Esophagus squamous epithelium (tissue), 5 donors: ENCODE measurements around the gene FOXR1. TPM values are rescaled to one million over a fixed set of nuclear protein-coding genes. Genes with fewer than 3 reads are reported as not detected.

Source experiments
- DNase-seq: peaks from one replicate; lab custom pipeline; 2025; lab: John Stamatoyannopoulos, UW
- H3K27ac ChIP-seq, 4 donors: fragments of 200-600 bp; sonication (generic); one replicate each; pipeline ENCODE4 v1.5.1; 2016 to 2019; ENCODE audit warnings: mild to moderate bottlenecking in 1 of 4
- H3K27me3 ChIP-seq, 4 donors: fragments of 200-600 bp; sonication (generic); 1 replicate in 3 of 4; 2 replicates in 1 of 4; pipeline versions ENCODE4 v1.5.1 to v1.6.0; 2017 to 2021; ENCODE audit warnings: antibody characterized with exemption in 1 of 4
- H3K36me3 ChIP-seq, 3 donors: fragments of 200-600 bp; sonication (generic); one replicate each; pipeline ENCODE4 v1.5.1; 2016 to 2019
- H3K4me1 ChIP-seq, 3 donors: fragments of 200-600 bp; sonication (generic); one replicate each; pipeline ENCODE4 v1.5.1; 2017 to 2019
- H3K4me3 ChIP-seq, 4 donors: fragments of 200-600 bp; sonication (generic); 1 replicate in 3 of 4; 2 replicates in 1 of 4; pipeline ENCODE4 v1.5.1; 2016 to 2019; ENCODE audit warnings: mild to moderate bottlenecking in 2 of 4, moderate library complexity in 1 of 4
- H3K9me3 ChIP-seq, 3 donors: fragments of 200-600 bp; sonication (generic); one replicate each; pipeline ENCODE4 v1.5.1; 2016 to 2019
- POLR2A ChIP-seq, 4 donors: fragments of 450-650 bp; IDR thresholded peaks; one replicate each; pipeline ENCODE4 v1.6.1; 2017; ENCODE audit warnings: antibody characterized with exemption in 4 of 4, mild to moderate bottlenecking in 4 of 4, moderate library complexity in 3 of 4
- WGBS, 2 donors: methylation state at CpG; one replicate each; pipeline ENCODE4 v1.1.5; 2018; 5-methylcytosine and 5-hydroxymethylcytosine counted together
- intact Hi-C: fragments of 100-400 bp; cut with DNase I; formaldehyde crosslinking; loops from one replicate; pipeline ENCODE4 v1.15.0; 2022
- total RNA-seq, 4 donors: library from RNA; depleted of rRNA; stranded (reverse); fragments of >200 nt; gene quantifications; one replicate each; pipeline ENCODE4 v1.1.0, GENCODE V29; 2016
- TF ChIP-seq, protein P1 (sequence below), 6 experiments: fragments of 450-650 bp in 4 of 6; fragments of 200-600 bp in 2 of 6; sonication (generic) in 2 of 6; IDR thresholded peaks; one replicate each; pipeline ENCODE4 v1.5.1; 2016 to 2019; ENCODE audit warnings: antibody characterized with exemption in 6 of 6, mild to moderate bottlenecking in 4 of 6, moderate library complexity in 4 of 6
- donor health status: DM: yes; HTN: yes; CAD: no.

The FOXR1 gene
- not detected for total RNA-seq

DNA sequence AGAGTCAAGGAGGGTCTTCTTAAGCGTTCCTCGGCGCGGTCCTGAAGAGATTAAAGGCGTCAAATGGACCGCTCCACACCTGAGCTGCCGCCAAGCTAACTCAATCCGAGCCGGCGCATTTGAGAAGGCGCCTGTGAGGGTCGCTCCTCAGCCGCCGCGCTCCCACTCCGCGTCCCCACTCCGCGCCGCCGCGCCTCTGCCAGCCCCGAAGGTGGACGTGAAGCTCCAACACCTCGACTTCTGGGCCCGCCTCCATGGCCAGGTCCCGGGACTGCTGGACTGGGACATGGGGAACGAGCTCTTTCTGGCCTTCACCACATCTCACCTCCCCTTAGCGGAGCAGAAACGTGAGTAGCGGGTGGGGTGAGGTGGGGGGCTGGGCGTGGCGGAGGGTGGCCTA, at the start of gene FOXR1:
Gene FOXR1, plus strand, starts transcription at position 116 of the 400 bp plus-strand sequence. Its CDS starts 171 bp downstream, at position 287.
- no peaks in the 10 kb centered on the region for H3K36me3 ChIP-seq
- DNase-seq, result no peak
- no peak within 1 kb of the TSS for H3K27ac ChIP-seq
- H3K4me3 ChIP-seq, result no peak within 1 kb of the TSS
- H3K9me3 ChIP-seq, result no peaks in the 10 kb centered on the region
- intact Hi-C loops, result no loop called here
- H3K27me3 ChIP-seq, result peaks cover 0 to 15% (median 0%) of the 10 kb centered on the region in 4 donors
- no peaks in the 10 kb centered on the region for H3K4me1 ChIP-seq
- 31 to 58% methylated on average over 4 to 25 of the region's 33 CpGs for WGBS, 2 donors
- TF ChIP-seq, protein P1, sequence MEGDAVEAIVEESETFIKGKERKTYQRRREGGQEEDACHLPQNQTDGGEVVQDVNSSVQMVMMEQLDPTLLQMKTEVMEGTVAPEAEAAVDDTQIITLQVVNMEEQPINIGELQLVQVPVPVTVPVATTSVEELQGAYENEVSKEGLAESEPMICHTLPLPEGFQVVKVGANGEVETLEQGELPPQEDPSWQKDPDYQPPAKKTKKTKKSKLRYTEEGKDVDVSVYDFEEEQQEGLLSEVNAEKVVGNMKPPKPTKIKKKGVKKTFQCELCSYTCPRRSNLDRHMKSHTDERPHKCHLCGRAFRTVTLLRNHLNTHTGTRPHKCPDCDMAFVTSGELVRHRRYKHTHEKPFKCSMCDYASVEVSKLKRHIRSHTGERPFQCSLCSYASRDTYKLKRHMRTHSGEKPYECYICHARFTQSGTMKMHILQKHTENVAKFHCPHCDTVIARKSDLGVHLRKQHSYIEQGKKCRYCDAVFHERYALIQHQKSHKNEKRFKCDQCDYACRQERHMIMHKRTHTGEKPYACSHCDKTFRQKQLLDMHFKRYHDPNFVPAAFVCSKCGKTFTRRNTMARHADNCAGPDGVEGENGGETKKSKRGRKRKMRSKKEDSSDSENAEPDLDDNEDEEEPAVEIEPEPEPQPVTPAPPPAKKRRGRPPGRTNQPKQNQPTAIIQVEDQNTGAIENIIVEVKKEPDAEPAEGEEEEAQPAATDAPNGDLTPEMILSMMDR (IDR thresholded peaks at IDR 0.05), result no peak

DNA sequence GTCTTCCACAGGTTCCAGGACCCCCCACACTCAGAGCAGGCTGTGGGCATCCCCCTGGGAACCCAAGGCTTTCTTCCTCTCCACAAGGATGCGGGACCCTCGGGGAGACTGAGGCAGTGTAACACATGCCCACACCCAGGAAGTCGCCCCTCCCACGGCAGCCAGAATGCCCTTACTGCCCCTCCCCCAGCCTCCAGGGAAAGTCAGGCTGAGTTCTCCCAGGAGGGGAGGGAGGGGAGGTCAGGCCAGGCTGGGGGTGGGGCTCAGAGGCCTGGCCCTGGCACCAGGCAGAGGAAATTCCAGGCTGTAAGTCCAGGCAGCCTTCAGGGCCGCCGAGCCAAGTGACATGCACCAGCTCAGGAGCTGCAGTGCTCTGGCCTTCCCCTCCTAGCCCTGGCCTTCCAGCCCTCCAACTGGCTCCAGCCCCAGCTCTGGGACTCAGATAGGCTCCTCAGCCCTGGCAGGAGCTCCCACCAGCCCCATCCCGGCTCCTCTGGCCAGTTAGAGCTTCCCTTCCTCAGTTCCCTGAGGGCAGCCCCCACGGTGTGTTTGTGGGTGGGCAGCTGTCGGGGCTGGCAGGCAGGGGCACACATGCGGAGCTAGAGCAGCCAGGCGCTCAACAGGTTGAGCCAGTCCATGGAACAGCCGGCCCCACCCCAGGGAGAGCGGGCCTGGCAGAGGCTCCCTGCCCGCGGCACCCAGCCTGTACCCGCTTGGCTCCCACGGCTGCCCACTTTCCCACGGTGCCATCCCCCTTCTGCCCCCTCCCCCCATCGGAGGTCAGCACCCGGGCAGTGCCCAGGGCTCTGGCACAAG, 49.4 kb upstream of the FOXR1 start:
- H3K27ac ChIP-seq, result peak overlapping the region; percentile 95 to 100 (median 98)
- H3K4me1 ChIP-seq, result peaks cover 75 to 88% (median 84%) of the 10 kb centered on the region in 3 donors
- intact Hi-C loops, result no loop called here
- no peaks in the 10 kb centered on the region for H3K9me3 ChIP-seq
- H3K36me3 ChIP-seq, result no peaks in the 10 kb centered on the region
- WGBS, 2 donors, result 0% methylated on average over 2 of the region's 20 CpGs; no CpG with 5 or more reads in 1 of the 2 donors
- DNase-seq, result no peak
- H3K4me3 ChIP-seq, result peak overlapping the region; percentile 78 to 92 (median 90)
- no peaks in the 10 kb centered on the region for H3K27me3 ChIP-seq
- peak in 2 of 4 donors; percentile 37 to 64 for TF ChIP-seq POLR2A (IDR thresholded peaks at IDR 0.05)
- TF ChIP-seq, protein P1 (IDR thresholded peaks at IDR 0.05), result no peak

- H3K27ac ChIP-seq, result peak overlapping the region; percentile 95 to 100 (median 98)
- H3K9me3 ChIP-seq, result no peaks in the 10 kb centered on the region
- intact Hi-C loops, result no loop called here
- H3K27me3 ChIP-seq, result no peaks in the 10 kb centered on the region
- H3K4me1 ChIP-seq, result peaks cover 74 to 88% (median 83%) of the 10 kb centered on the region in 3 donors
- TF ChIP-seq, protein P1 (IDR thresholded peaks at IDR 0.05), result no peak
- TF ChIP-seq POLR2A (IDR thresholded peaks at IDR 0.05), result no peak
- H3K4me3 ChIP-seq, result peak overlapping the region; percentile 78 to 92 (median 90)
- H3K36me3 ChIP-seq, result no peaks in the 10 kb centered on the region
- 30 to 31% methylated on average over 3 to 8 of the region's 9 CpGs for WGBS, 2 donors
- DNase-seq, result no peak
These were observed 48.6 kb upstream of the FOXR1 start for GRCh38 chr11:118922745-118923627.

GRCh38 chr11:118923721-118924587, 47.6 kb upstream of the FOXR1 start:
- DNase-seq, result no peak
- TF ChIP-seq POLR2A (IDR thresholded peaks at IDR 0.05), result peak in 1 of 4 donors; percentile 17
- TF ChIP-seq, protein P1 (IDR thresholded peaks at IDR 0.05), result no peak
- 0 to 5% methylated on average over 3 to 7 of the region's 7 CpGs for WGBS, 2 donors

More at GRCh38 chr11:118923721-118924587, 47.6 kb upstream of the FOXR1 start:
- Histone ChIP-seq H3K9me3 (no peaks in the 10 kb centered on the region), H3K4me3 (peak overlapping the region; percentile 78 to 92 (median 90)), H3K4me1 (peaks cover 69 to 83% (median 77%) of the 10 kb centered on the region in 3 donors), H3K27me3 (no peaks in the 10 kb centered on the region), H3K36me3 (no peaks in the 10 kb centered on the region), H3K27ac (peak overlapping the region; percentile 95 to 100 (median 98))
- intact Hi-C loops, result loop anchor here (2.0 kb wide), 1 partner anchor 15 kb away; no protein-coding TSS in a partner anchor
